Ramos (cell line): ENCODE data around the gene NUP107.

Experiments used
- in situ Hi-C: fragments of 300-500 bp; cut with MboI; formaldehyde crosslinking; loops from one replicate; pipeline ENCODE4 v1.14.3; 2022; ENCODE audit warnings: low sequenced_read_pairs; ENCODE audit not compliant: unreplicated experiment

Gene NUP107

GRCh38 chr12:68793975-68794652, 107.3 kb downstream of the NUP107 start:
- in situ Hi-C loops = no loop called here

DNA sequence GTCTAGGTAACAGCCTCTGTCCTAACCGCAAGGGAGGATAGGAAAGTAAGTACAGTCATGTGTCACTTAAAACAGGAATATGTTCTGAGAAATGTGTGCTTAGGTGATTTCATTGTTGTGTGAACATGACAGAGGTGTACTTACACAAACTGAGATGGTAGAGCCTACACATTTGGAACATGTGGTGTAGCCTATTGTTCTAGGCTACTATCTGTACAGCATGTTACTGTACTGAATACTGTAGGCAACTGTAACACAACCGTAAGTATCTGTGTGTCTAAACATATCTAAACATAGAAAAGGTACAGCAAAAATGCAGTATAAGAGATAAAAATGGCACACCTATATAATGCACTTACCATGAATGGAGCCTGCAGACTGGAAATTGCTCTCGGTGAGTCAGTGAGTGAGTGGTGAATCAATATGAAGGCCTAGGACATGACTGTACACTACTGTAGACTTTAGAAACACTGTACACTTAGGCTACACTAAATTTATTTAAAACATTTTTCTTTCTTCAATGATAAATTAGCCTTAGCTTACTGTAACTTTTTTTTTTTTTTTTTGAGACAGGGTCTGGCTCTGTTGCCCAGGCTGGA, 108.0 kb downstream of the NUP107 start:
- in situ Hi-C loops = no loop called here
